GM23338 (cell line): Measurements from ENCODE around the gene MZB1. TPM values are rescaled to one million over a fixed set of nuclear protein-coding genes. Genes with fewer than 3 reads are reported as not detected.

Experiments used
- ATAC-seq: fragments of 200-7000 bp; cut with Tn5 transposase; 3 replicates; pipeline ENCODE4 v1.9.1; 2020
- DNase-seq: peaks from one replicate; pipeline ENCODE4 v3.0.0-alpha.2; 2015; ENCODE audit warnings: low spot score
- H2AFZ ChIP-seq: fragments of 200-600 bp; sonication (generic); 2 replicates; pipeline ENCODE4 v1.8.0; 2016; ENCODE audit warnings: antibody characterized with exemption, mild to moderate bottlenecking, moderate library complexity
- H3F3A ChIP-seq: fragments of 200-600 bp; sonication (generic); replicated peaks from 2 replicates; pipeline ENCODE4 v1.8.0; 2017; ENCODE audit warnings: antibody characterized with exemption, mixed run types, low read depth
- H3K27ac ChIP-seq: fragments of 200-600 bp; sonication (generic); 2 replicates; pipeline ENCODE4 v1.6.1; 2016; ENCODE audit warnings: low read depth
- H3K27me3 ChIP-seq: fragments of 200-600 bp; sonication (generic); 2 replicates; pipeline ENCODE4 v1.8.0; 2016; ENCODE audit warnings: mild to moderate bottlenecking, mixed run types, moderate library complexity; ENCODE audit not compliant: insufficient read depth
- H3K36me3 ChIP-seq: fragments of 200-600 bp; sonication (generic); 2 replicates; pipeline ENCODE4 v1.8.0; 2016; ENCODE audit warnings: mild to moderate bottlenecking; ENCODE audit not compliant: insufficient read depth
- H3K4me1 ChIP-seq: fragments of 200-600 bp; sonication (generic); 2 replicates; pipeline ENCODE4 v1.8.0; 2016; ENCODE audit warnings: mild to moderate bottlenecking, moderate library complexity; ENCODE audit not compliant: insufficient read depth
- H3K4me2 ChIP-seq: fragments of 200-600 bp; sonication (generic); 2 replicates; pipeline ENCODE4 v1.7.1; 2017; ENCODE audit warnings: mixed run types
- H3K4me3 ChIP-seq: fragments of 200-600 bp; sonication (generic); 2 replicates; pipeline ENCODE4 v1.6.1; 2016; ENCODE audit warnings: mixed run types
- H3K79me2 ChIP-seq: fragments of 200-600 bp; sonication (generic); replicated peaks from 2 replicates; pipeline ENCODE4 v1.8.0; 2017; ENCODE audit warnings: mild to moderate bottlenecking; ENCODE audit not compliant: insufficient read depth
- H3K9me2 ChIP-seq: fragments of 200-600 bp; sonication (generic); 2 replicates; pipeline ENCODE4 v1.8.0; 2017; ENCODE audit not compliant: insufficient read depth
- H4K20me1 ChIP-seq: fragments of 200-600 bp; sonication (generic); replicated peaks from 2 replicates; pipeline ENCODE4 v1.8.0; 2017; ENCODE audit warnings: mild to moderate bottlenecking; ENCODE audit not compliant: insufficient read depth
- H3K27ac Mint-ChIP-seq: 2 replicates; pipeline ENCODE4 v1.8.0; 2020; ENCODE audit warnings: inconsistent platforms, mild to moderate bottlenecking, moderate library complexity, mixed read lengths
- H3K27me3 Mint-ChIP-seq: 3 replicates; pipeline ENCODE4 v1.8.0; 2022; ENCODE audit warnings: low read depth, mild to moderate bottlenecking, moderate library complexity, mixed read lengths, inconsistent platforms; ENCODE audit not compliant: insufficient read depth, poor library complexity
- H3K36me3 Mint-ChIP-seq: 3 replicates; pipeline ENCODE4 v1.8.0; 2021; ENCODE audit warnings: low read depth, mild to moderate bottlenecking, inconsistent platforms, moderate library complexity, mixed read lengths
- H3K4me1 Mint-ChIP-seq: 3 replicates; pipeline ENCODE4 v1.8.0; 2020; ENCODE audit warnings: mild to moderate bottlenecking, inconsistent platforms, mixed read lengths
- H3K4me3 Mint-ChIP-seq: 3 replicates; pipeline ENCODE4 v1.8.0; 2021; ENCODE audit warnings: moderate library complexity, mild to moderate bottlenecking, inconsistent platforms, mixed read lengths
- H3K9me3 Mint-ChIP-seq: 3 replicates; pipeline ENCODE4 v1.8.0; 2020; ENCODE audit warnings: moderate library complexity, mild to moderate bottlenecking, inconsistent platforms, mixed read lengths
- EZH2 ChIP-seq: fragments of 200-600 bp; sonication (generic); IDR thresholded peaks from one replicate; pipeline ENCODE4 v1.8.0; 2017; ENCODE audit warnings: antibody characterized with exemption, mild to moderate bottlenecking, low read depth; ENCODE audit not compliant: unreplicated experiment
- JUNB ChIP-seq: IDR thresholded peaks from one replicate; pipeline ENCODE4 v1.6.1; 2016; ENCODE audit warnings: antibody characterized with exemption; ENCODE audit not compliant: unreplicated experiment
- NANOG ChIP-seq: IDR thresholded peaks from 2 replicates; pipeline ENCODE4 v1.6.1; 2016; ENCODE audit warnings: antibody characterized with exemption, borderline replicate concordance
- POLR2AphosphoS5 ChIP-seq: IDR thresholded peaks from 2 replicates; pipeline ENCODE4 v1.6.1; 2016; ENCODE audit warnings: antibody characterized with exemption, low read depth
- ZNF114 ChIP-seq: fragments of 250-450 bp; sonication (Bioruptor Pico); IDR thresholded peaks from 2 replicates; pipeline ENCODE4 v1.5.0; 2020; ENCODE audit warnings: mild to moderate bottlenecking, moderate library complexity
- polyA plus RNA-seq: library from polyadenylated mRNA; unstranded; fragments of >200 nt; fragmentation: Nextera tagmentation; extraction: Ambion mirVana; gene quantifications from 2 replicates; pipeline ENCODE4 v1.2.1, GENCODE V29; 2016
- total RNA-seq: library from RNA; depleted of rRNA; stranded (reverse); fragments of >200 nt; shearing (Covaris generic); gene quantifications from 2 replicates; pipeline ENCODE4 v1.2.3, GENCODE V29; 2014
- TF ChIP-seq, protein P1 (sequence below), 2 experiments: fragments of 200-600 bp in 1 of 2; sonication (generic) in 1 of 2; conservative IDR thresholded peaks; 2 replicates each; pipeline versions ENCODE4 v1.5.1 to v1.6.1; 2016 to 2017; ENCODE audit warnings: antibody characterized with exemption in 2 of 2, low read depth in 2 of 2, mild to moderate bottlenecking in 2 of 2, moderate library complexity in 1 of 2
- TF ChIP-seq, protein P2 (sequence below): IDR thresholded peaks from one replicate; pipeline ENCODE4 v1.6.1; 2018; ENCODE audit warnings: antibody characterized with exemption; ENCODE audit not compliant: unreplicated experiment

Gene MZB1
- total and polyA plus RNA-seq, 2 experiments from 2014 or later = 0.52 to 1.6 TPM

DNA sequence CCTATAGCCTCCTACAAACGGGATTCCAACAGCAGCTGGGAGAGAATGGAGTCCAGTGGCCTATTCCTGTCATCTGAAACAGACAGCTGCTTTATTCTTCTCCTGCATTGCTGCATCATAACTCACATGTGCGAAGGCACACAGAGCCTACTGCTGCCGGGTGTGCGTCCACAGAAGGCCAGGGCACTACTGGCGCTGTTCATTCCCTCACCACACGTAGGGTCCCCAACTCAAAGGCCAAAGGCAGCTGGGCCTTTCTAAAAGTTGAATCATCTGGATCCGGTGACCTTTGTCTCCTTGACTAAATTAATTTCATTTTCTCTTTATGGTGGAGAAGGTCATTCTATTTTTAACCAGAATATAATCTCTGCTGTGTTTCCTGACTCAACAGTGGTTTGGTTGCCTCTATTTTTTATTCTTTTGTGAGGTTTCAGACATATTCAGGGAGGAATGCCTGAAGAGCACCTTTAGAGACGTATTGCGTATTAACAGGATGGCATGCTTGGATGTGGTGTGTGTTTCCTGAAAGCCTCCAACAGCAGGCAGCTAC, 24.9 kb upstream of the MZB1 start (continued):
- TF ChIP-seq, protein P1, sequence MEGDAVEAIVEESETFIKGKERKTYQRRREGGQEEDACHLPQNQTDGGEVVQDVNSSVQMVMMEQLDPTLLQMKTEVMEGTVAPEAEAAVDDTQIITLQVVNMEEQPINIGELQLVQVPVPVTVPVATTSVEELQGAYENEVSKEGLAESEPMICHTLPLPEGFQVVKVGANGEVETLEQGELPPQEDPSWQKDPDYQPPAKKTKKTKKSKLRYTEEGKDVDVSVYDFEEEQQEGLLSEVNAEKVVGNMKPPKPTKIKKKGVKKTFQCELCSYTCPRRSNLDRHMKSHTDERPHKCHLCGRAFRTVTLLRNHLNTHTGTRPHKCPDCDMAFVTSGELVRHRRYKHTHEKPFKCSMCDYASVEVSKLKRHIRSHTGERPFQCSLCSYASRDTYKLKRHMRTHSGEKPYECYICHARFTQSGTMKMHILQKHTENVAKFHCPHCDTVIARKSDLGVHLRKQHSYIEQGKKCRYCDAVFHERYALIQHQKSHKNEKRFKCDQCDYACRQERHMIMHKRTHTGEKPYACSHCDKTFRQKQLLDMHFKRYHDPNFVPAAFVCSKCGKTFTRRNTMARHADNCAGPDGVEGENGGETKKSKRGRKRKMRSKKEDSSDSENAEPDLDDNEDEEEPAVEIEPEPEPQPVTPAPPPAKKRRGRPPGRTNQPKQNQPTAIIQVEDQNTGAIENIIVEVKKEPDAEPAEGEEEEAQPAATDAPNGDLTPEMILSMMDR (conservative IDR thresholded peaks at IDR 0.05; ENCODE audit: low read depth in 2 of 2) = no peak
- TF ChIP-seq, protein P2, sequence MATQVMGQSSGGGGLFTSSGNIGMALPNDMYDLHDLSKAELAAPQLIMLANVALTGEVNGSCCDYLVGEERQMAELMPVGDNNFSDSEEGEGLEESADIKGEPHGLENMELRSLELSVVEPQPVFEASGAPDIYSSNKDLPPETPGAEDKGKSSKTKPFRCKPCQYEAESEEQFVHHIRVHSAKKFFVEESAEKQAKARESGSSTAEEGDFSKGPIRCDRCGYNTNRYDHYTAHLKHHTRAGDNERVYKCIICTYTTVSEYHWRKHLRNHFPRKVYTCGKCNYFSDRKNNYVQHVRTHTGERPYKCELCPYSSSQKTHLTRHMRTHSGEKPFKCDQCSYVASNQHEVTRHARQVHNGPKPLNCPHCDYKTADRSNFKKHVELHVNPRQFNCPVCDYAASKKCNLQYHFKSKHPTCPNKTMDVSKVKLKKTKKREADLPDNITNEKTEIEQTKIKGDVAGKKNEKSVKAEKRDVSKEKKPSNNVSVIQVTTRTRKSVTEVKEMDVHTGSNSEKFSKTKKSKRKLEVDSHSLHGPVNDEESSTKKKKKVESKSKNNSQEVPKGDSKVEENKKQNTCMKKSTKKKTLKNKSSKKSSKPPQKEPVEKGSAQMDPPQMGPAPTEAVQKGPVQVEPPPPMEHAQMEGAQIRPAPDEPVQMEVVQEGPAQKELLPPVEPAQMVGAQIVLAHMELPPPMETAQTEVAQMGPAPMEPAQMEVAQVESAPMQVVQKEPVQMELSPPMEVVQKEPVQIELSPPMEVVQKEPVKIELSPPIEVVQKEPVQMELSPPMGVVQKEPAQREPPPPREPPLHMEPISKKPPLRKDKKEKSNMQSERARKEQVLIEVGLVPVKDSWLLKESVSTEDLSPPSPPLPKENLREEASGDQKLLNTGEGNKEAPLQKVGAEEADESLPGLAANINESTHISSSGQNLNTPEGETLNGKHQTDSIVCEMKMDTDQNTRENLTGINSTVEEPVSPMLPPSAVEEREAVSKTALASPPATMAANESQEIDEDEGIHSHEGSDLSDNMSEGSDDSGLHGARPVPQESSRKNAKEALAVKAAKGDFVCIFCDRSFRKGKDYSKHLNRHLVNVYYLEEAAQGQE = no peak
- TF ChIP-seq NANOG = no peak
- no peak for TF ChIP-seq JUNB
- TF ChIP-seq ZNF114 = no peak

DNA sequence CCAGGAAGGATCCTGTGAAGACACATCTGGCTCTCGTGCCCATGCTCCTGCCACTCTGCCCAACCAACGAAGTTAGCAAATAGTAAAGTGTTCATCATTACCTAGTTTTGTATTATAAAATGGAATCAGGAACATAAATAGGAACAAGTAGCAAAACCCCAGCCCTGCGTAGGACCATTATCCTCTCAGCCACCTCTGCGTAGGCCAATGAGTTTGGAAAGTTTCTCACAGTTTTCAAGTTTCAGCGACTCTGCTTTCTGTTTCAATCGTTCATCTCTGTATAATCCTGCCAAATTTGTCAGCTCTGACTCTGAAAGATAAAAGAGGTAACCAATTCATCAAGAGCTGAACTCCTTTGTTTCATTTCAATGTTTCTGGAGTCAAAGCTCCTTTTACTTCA, 24.2 kb upstream of the MZB1 start:
- no peak overlapping the region for H3K4me3 ChIP-seq
- no peak for ATAC-seq

More for the DNA sequence above, 24.2 kb upstream of the MZB1 start:
- H2AFZ ChIP-seq = no peak overlapping the region
- no peaks in the 10 kb centered on the region for H3K79me2 ChIP-seq
- peaks cover 10% of the 10 kb centered on the region for H3K36me3 Mint-ChIP-seq
- peaks cover 4% of the 10 kb centered on the region; the same call in 1 of the 3 replicates for H3K4me1 Mint-ChIP-seq
- no peaks in the 10 kb centered on the region for H3K27me3 ChIP-seq
- 0 out of 2 replicates have a peak, but pooled peaks cover 3% of the 10 kb centered on the region for H3F3A ChIP-seq
- H3K9me3 Mint-ChIP-seq = no peaks in the 10 kb centered on the region
- H3K9me2 ChIP-seq = no peaks in the 10 kb centered on the region
- no peak overlapping the region for H3K27ac ChIP-seq
- H3K4me2 ChIP-seq = no peak overlapping the region
- H3K27me3 Mint-ChIP-seq = peaks cover 1% of the 10 kb centered on the region
- DNase-seq = no peak
- H3K27ac Mint-ChIP-seq = no peak overlapping the region
- no peaks in the 10 kb centered on the region for H3K4me1 ChIP-seq
- no peaks in the 10 kb centered on the region for H3K36me3 ChIP-seq
- H3K4me3 Mint-ChIP-seq = no peak overlapping the region
- no peak for TF ChIP-seq JUNB
- TF ChIP-seq EZH2 = no peak
- TF ChIP-seq, protein P2 = no peak
- no peak for TF ChIP-seq POLR2AphosphoS5
- H4K20me1 ChIP-seq = no peaks in the 10 kb centered on the region
